HEK293T (cell line): ENCODE measurements around the gene LRRIQ1.

ENCODE experiments used
- CTCF ChIA-PET: fragments of 350-600 bp; formaldehyde crosslinking; extraction: SDS; loops from one replicate; lab custom pipeline; 2021; ENCODE audit warnings: antibody characterized with exemption, inconsistent platforms; lab: Yijun Ruan, JAX
- POLR2A ChIA-PET: fragments of 350-600 bp; formaldehyde crosslinking; extraction: SDS; loops from one replicate; lab custom pipeline; 2020; ENCODE audit warnings: antibody characterized with exemption, inconsistent platforms; lab: Yijun Ruan, JAX
- DNase-seq: peaks from one replicate; pipeline ENCODE4 v3.0.0; 2012; ENCODE audit warnings: mixed read lengths; ENCODE audit errors: extremely low spot score
- ARNT ChIP-seq: fragments of 450-650 bp; IDR thresholded peaks from 2 replicates; pipeline ENCODE4 v1.6.1; 2017; ENCODE audit warnings: mild to moderate bottlenecking
- BHLHE40 ChIP-seq: fragments of 450-650 bp; IDR thresholded peaks from 2 replicates; pipeline ENCODE4 v1.6.1; 2016; ENCODE audit warnings: mild to moderate bottlenecking, moderate library complexity, borderline replicate concordance
- CTBP1 ChIP-seq: fragments of 450-650 bp; IDR thresholded peaks from 2 replicates; pipeline ENCODE4 v1.6.1; 2016; ENCODE audit warnings: borderline replicate concordance
- ELF4 ChIP-seq: fragments of 450-650 bp; IDR thresholded peaks from 2 replicates; pipeline ENCODE4 v1.6.1; 2017; ENCODE audit warnings: antibody characterized with exemption
- FOXA1 ChIP-seq: fragments of 450-650 bp; IDR thresholded peaks from 2 replicates; pipeline ENCODE4 v1.6.1; 2016; ENCODE audit warnings: mild to moderate bottlenecking
- FOXK2 ChIP-seq: fragments of 450-650 bp; IDR thresholded peaks from 2 replicates; pipeline ENCODE4 v1.6.1; 2016; ENCODE audit warnings: mild to moderate bottlenecking
- FOXM1 ChIP-seq: fragments of 450-650 bp; IDR thresholded peaks from 2 replicates; pipeline ENCODE4 v1.6.1; 2017; ENCODE audit warnings: mild to moderate bottlenecking, borderline replicate concordance
- HDGF ChIP-seq: fragments of 450-650 bp; IDR thresholded peaks from 2 replicates; pipeline ENCODE4 v1.6.1; 2017; ENCODE audit warnings: antibody characterized with exemption, borderline replicate concordance
- L3MBTL2 ChIP-seq: fragments of 450-650 bp; conservative IDR thresholded peaks from 2 replicates; pipeline ENCODE4 v1.6.1; 2016; ENCODE audit warnings: mild to moderate bottlenecking
- LEF1 ChIP-seq: fragments of 450-650 bp; IDR thresholded peaks from 2 replicates; pipeline ENCODE4 v1.6.1; 2017; ENCODE audit warnings: mild to moderate bottlenecking, borderline replicate concordance
- NFRKB ChIP-seq: fragments of 450-650 bp; IDR thresholded peaks from 2 replicates; pipeline ENCODE4 v1.6.1; 2016; ENCODE audit warnings: mild to moderate bottlenecking, moderate library complexity
- PKNOX1 ChIP-seq: fragments of 450-650 bp; IDR thresholded peaks from 2 replicates; pipeline ENCODE4 v1.6.1; 2016
- SP1 ChIP-seq: fragments of 450-650 bp; IDR thresholded peaks from 2 replicates; pipeline ENCODE4 v1.6.1; 2017
- SUZ12 ChIP-seq: fragments of 450-650 bp; IDR thresholded peaks from 2 replicates; pipeline ENCODE4 v1.6.1; 2016; ENCODE audit warnings: mild to moderate bottlenecking
- TARDBP ChIP-seq: fragments of 450-650 bp; IDR thresholded peaks from 2 replicates; pipeline ENCODE4 v1.6.1; 2016
- ZNF384 ChIP-seq: fragments of 450-650 bp; IDR thresholded peaks from 2 replicates; pipeline ENCODE4 v1.6.1; 2016

Gene LRRIQ1

GRCh38 chr12:85043829-85044228 lies 7.7 kb downstream of the LRRIQ1 start:
- ChIA-PET POLR2A (no interaction called here), CTCF (no interaction called here)
- TF ChIP-seq NFRKB (no peak), ZNF384 (no peak), FOXM1 (no peak), CTBP1 (no peak), FOXK2 (no peak), ELF4 (no peak), TARDBP (no peak), SP1 (no peak), HDGF (no peak), BHLHE40 (no peak), FOXA1 (no peak), PKNOX1 (no peak), SUZ12 (no peak), LEF1 (no peak)
- no peak for DNase-seq

- POLR2A ChIA-PET: no interaction called here
Observed at GRCh38 chr12:85057370-85057963, 21.3 kb downstream of the LRRIQ1 start.

GRCh38 chr12:85058339-85058738 lies 22.2 kb downstream of the LRRIQ1 start:
- ChIA-PET CTCF (interaction anchor here (0.8 kb wide), 1 partner anchor 11 kb away, joined by 3 read pairs; no protein-coding TSS in a partner anchor), POLR2A (no interaction called here)
- no peak for DNase-seq
- TF ChIP-seq HDGF (no peak), BHLHE40 (no peak), ELF4 (no peak), ARNT (no peak), FOXK2 (no peak), L3MBTL2 (no peak), FOXA1 (no peak), ZNF384 (no peak)

More at GRCh38 chr12:85057370-85057963, 21.3 kb downstream of the LRRIQ1 start:
- DNase-seq: peak; percentile 23
- CTCF ChIA-PET: interaction anchor here (0.7 kb wide), 2 partner anchors 22 to 43 kb away, joined by 3 read pairs; partner anchors contain the start of genes LRRIQ1 and TSPAN19
- no peak for TF ChIP-seq L3MBTL2
- TF ChIP-seq ARNT: no peak
- TF ChIP-seq FOXM1: no peak
- no peak for TF ChIP-seq BHLHE40
- TF ChIP-seq CTBP1: no peak
- no peak for TF ChIP-seq FOXA1
- no peak for TF ChIP-seq ELF4
- TF ChIP-seq SUZ12: no peak
- TF ChIP-seq PKNOX1: no peak
- TF ChIP-seq FOXK2: no peak
- no peak for TF ChIP-seq ZNF384
- TF ChIP-seq LEF1: no peak
- no peak for TF ChIP-seq HDGF
- no peak for TF ChIP-seq SP1

GRCh38 chr12:85059594-85059993 lies 23.4 kb downstream of the LRRIQ1 start:
- no peak for DNase-seq
- POLR2A ChIA-PET: no interaction called here
- TF ChIP-seq ZNF384 (no peak), NFRKB (no peak), L3MBTL2 (no peak), HDGF (no peak), LEF1 (no peak), SUZ12 (no peak), SP1 (no peak), TARDBP (no peak), FOXK2 (no peak), FOXA1 (no peak)
- CTCF ChIA-PET: no interaction called here

- no peak for TF ChIP-seq ZNF384
- no peak for TF ChIP-seq PKNOX1
- TF ChIP-seq ELF4: no peak
- no peak for TF ChIP-seq SP1
- no peak for TF ChIP-seq FOXM1
- no peak for TF ChIP-seq L3MBTL2
- no peak for TF ChIP-seq NFRKB
- TF ChIP-seq CTBP1: no peak
- TF ChIP-seq FOXK2: no peak
- TF ChIP-seq LEF1: no peak
- no peak for TF ChIP-seq TARDBP
- TF ChIP-seq BHLHE40: no peak
- no peak for TF ChIP-seq ARNT
- no peak for TF ChIP-seq SUZ12
- no peak for TF ChIP-seq FOXA1
- no peak for TF ChIP-seq HDGF
- no peak for DNase-seq
- ChIA-PET CTCF (no interaction called here), POLR2A (no interaction called here)
Observed at GRCh38 chr12:85060916-85061315, 24.8 kb downstream of the LRRIQ1 start.
